GM21390 (cell line): ENCODE data around the gene ZNF500.

Experiments used
- ATAC-seq: cut with Tn5 transposase; IDR thresholded peaks from one replicate; pipeline ENCODE4 v1.9.1; 2021; ENCODE audit not compliant: unreplicated experiment

The ZNF500 gene

GRCh38 chr16:4766875-4767628, at the start of gene ZNF500:
Gene ZNF500, minus strand, starts transcription at chr16:4767162. Its CDS starts 1,184 bp downstream, at chr16:4765978.
- ATAC-seq = peak; percentile 90

GRCh38 chr16:4814542-4815173, 47.7 kb upstream of the ZNF500 start:
- no peak for ATAC-seq

DNA sequence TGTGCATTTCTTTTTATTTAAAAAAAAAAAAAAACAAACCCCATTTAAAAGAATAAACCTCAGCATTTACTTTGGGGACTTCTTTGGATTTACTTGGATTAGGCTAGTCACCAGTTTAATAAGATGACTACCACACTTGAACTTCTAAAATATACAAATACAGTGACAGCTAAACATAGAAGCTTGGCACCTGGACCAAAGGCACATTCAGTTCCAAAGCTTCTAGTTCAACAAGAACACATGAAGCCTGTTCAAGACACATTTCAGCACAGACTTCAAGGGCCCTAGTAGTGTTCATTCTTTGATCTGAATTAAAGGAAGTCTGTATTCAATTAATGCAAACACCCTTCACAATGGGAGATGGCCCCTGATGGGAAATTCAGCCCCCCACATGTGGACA, 47.1 kb upstream of the ZNF500 start:
- no peak for ATAC-seq

GRCh38 chr16:4813251-4814003, 46.5 kb upstream of the ZNF500 start:
- no peak for ATAC-seq

DNA sequence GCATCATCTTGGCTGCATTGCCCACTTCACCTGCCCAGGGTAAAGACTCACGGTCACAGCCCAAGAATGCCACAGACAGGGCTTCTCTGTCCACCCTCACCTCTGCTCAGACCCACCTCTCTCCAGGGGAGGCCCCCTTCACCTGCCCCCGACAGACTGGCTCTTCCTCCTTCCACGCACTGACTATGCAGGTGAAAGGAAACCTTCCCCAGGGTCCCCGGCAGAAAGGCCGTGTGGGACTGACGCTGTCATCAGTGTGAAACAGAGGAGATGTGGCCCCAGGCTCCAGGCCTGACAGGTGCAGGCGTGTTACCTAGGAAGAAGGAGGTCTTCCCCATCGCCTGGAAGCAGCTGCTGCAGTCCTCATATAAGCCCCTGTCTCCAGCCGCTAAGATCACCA, 44.8 kb upstream of the ZNF500 start:
- no peak for ATAC-seq

GRCh38 chr16:4811242-4811641, 44.3 kb upstream of the ZNF500 start:
- no peak for ATAC-seq

- no peak for ATAC-seq
These were observed 39.3 kb upstream of the ZNF500 start for GRCh38 chr16:4806280-4806679.

- no peak for ATAC-seq
These were observed 38.3 kb upstream of the ZNF500 start for GRCh38 chr16:4805231-4805630.

GRCh38 chr16:4803898-4804762, 37.2 kb upstream of the ZNF500 start:
- ATAC-seq = no peak

- no peak for ATAC-seq
These were observed 36.5 kb upstream of the ZNF500 start for GRCh38 chr16:4803401-4803844.

- peak; percentile 91 for ATAC-seq
These were observed 35.8 kb upstream of the ZNF500 start for GRCh38 chr16:4802659-4803287.

DNA sequence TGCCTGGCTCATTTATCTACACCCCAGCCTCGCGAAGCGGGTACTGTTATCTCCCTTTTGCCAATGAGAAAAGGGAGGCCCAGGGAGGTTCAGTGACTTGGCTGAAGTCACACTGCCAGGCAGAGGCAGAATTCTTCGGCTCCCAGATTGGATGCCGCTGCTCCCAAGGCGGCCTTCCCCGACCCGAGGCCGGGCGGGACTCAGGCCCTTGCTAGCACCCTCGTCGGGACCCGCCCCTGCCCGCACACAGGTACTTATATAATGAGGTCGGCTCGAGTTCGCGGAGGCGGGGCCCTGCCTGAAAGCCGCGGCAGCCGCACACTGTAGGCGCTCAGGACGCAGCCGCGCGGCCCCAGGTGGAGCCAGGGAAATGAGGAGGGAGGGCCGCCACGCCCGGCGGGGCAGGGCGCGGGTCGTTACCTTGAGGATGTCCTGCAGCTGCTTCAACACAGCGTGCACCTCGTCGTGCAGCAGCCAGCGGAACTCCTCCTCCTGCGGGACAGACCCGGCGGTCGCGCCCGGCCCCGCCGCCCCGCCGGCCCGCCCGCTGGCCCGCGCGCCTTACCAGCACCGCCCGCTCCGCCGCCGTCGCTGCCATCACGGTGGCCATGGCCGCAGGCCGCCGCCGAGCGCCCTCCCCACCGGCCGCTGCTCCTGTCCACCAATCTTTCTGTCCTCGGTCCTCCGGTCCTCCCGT, 35.1 kb upstream of the ZNF500 start, which contains the start of gene ROGDI:
TSS of gene ROGDI (minus strand) at position 672 of the 697 bp plus-strand sequence. CDS start at position 610, 62 bp downstream.
- peak; percentile 59 for ATAC-seq

GRCh38 chr16:4801051-4801961, 34.3 kb upstream of the ZNF500 start:
- no peak for ATAC-seq

GRCh38 chr16:4800290-4801041, 33.5 kb upstream of the ZNF500 start:
- no peak for ATAC-seq

- ATAC-seq = no peak
These were observed 32.4 kb upstream of the ZNF500 start for GRCh38 chr16:4799171-4799855.

DNA sequence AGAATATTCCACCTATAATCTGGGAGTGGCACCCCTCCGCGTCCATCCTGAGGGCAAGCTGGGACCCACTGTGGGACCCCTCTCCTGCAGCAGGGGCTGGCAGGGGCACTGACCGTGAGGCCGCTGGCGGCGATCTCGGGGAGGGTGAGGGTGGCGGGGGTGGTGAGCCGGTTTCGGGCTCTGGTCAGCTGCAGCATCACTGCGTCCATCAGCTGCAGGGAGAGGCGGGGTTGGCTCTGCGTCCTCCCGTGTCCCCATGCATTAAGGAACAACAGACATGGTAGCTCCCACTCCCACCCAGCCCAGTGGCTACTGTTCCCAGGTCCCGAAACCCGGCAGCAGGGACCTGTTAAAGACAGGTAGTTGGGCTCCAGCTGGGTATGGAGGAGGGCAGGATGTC, 31.5 kb upstream of the ZNF500 start:
- no peak for ATAC-seq

GRCh38 chr16:4797805-4798252, 30.9 kb upstream of the ZNF500 start:
- no peak for ATAC-seq
